Pancreas (tissue), 10 donors: ENCODE measurements around the gene SLC44A1. TPM values are rescaled to one million over a fixed set of nuclear protein-coding genes. Genes with fewer than 3 reads are reported as not detected.
A peak's percentile ranks its signal among the peaks of the same experiment; 100 is the strongest.

ENCODE experiments used
- ATAC-seq, 4 donors: fragments of 200-7000 bp; cut with Tn5 transposase; one replicate each; pipeline versions ENCODE4 v1.8.0 to v1.9.1; 2020; ENCODE audit warnings: mild to moderate bottlenecking in 4 of 4, moderate library complexity in 4 of 4
- DNase-seq, 6 donors: peaks; one replicate each; pipeline ENCODE4 v3.0.0-alpha.2; 2020
- FAIRE-seq: peaks from 2 replicates; lab custom pipeline; 2012; peaks lifted over from hg19 to GRCh38; lab: Jason Lieb, UNC
- H3K27ac ChIP-seq, 4 donors: fragments of 200-600 bp; sonication (generic); 1 replicate in 3 of 4; 2 replicates in 1 of 4; pipeline versions ENCODE4 v1.5.0 to v1.8.0; 2020
- H3K27me3 ChIP-seq, 4 donors: fragments of 200-600 bp; one replicate each; pipeline ENCODE4 v1.8.0; 2021
- H3K36me3 ChIP-seq, 3 donors: fragments of 200-600 bp; sonication (generic) in 1 of 3; one replicate each; pipeline versions ENCODE4 v1.5.0 to v1.8.0; 2020 to 2021
- H3K4me1 ChIP-seq, 3 donors: fragments of 200-600 bp; one replicate each; pipeline ENCODE4 v1.8.0; 2021
- H3K4me3 ChIP-seq, 4 donors: fragments of 200-600 bp; sonication (generic) in 2 of 4; one replicate each; pipeline versions ENCODE4 v1.5.0 to v1.8.0; 2020 to 2021
- H3K9me3 ChIP-seq, 4 donors: fragments of 200-600 bp; one replicate each; pipeline ENCODE4 v1.8.0; 2021
- WGBS, 2 donors: extraction: QIAGEN DNeasy Blood & Tissue Kit; methylation state at CpG; one replicate each; pipeline ENCODE4 v1.1.7; 2013; 5-methylcytosine and 5-hydroxymethylcytosine counted together
- intact Hi-C, 3 donors: fragments of 100-400 bp; cut with DNase I; formaldehyde crosslinking; loops; one replicate each; pipeline versions ENCODE4 v1.11.1 to v1.14.2; 2022
- polyA plus RNA-seq, 2 donors: library from polyadenylated mRNA; stranded (reverse); fragments of 200-250 nt; gene quantifications; one replicate each; pipeline ENCODE4 v1.2.3, GENCODE V29; 2013
- total RNA-seq, 6 donors: library from RNA; stranded (reverse); fragmentation: NEBNext Ultra II Directional in 4 of 6; extraction: Animal tissue kit (Norgen Biotek cat#: 25700) in 4 of 6; gene quantifications; one replicate each; pipeline versions ENCODE4 v1.2.1 to v1.2.4, GENCODE V29; 2021 to 2023
- TF ChIP-seq, protein P1 (sequence below), 4 donors: fragments of 200-600 bp; sonication (generic) in 3 of 4; IDR thresholded peaks; one replicate each; pipeline versions ENCODE4 v1.5.0 to v1.8.0; 2021; ENCODE audit warnings: antibody characterized with exemption in 4 of 4
- donor health status: healthy with polysubstance abuse.
- donor health status: DM: no; HTN: no; CAD: no; lungs with moderate emphysema.
- donor health status: DM: no; HTN: no; CAD: no.
- donor health status: control.
- donor health status: control.
- donor health status: Bipolar disorder and iron deficiency.
- donor health status: DM: yes; HTN: yes; CAD: no.
- donor health status: DM: no; HTN: no; CAD: no.
- donor health status: DM: no; HTN: no; CAD: no.
- donor health status: DM: yes; HTN: yes; CAD: no.

Gene SLC44A1
- total and polyA plus RNA-seq, 8 donors: 4.6 to 32.3 (median 19.3) TPM

DNA sequence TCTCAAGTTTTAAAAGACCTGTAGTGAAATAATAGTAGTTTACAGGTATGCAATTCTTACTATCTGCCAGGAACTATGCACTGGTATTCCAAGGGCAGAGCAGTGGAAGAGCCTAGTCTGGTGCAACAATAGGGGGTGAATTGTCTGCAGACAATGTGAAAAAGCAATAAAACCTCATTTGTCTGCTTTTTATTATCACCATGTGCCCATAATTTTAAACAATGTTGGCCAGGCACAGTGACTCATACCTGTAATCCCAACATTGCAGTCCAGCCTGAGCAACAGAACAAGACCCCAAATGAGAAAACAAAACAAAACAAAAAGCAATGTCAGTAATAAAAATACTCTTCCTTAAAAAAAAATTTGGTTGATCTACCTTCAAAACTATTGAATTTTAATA lies 12.2 kb upstream of the SLC44A1 start:
- FAIRE-seq: no peak
- no peak for ATAC-seq
- intact Hi-C loops: no loop called here
- no peaks in the 10 kb centered on the region for H3K9me3 ChIP-seq
- H3K4me1 ChIP-seq: no peaks in the 10 kb centered on the region
- H3K4me3 ChIP-seq: no peak overlapping the region
- H3K27me3 ChIP-seq: no peaks in the 10 kb centered on the region
- DNase-seq: no peak
- H3K36me3 ChIP-seq: no peaks in the 10 kb centered on the region
- TF ChIP-seq, protein P1, sequence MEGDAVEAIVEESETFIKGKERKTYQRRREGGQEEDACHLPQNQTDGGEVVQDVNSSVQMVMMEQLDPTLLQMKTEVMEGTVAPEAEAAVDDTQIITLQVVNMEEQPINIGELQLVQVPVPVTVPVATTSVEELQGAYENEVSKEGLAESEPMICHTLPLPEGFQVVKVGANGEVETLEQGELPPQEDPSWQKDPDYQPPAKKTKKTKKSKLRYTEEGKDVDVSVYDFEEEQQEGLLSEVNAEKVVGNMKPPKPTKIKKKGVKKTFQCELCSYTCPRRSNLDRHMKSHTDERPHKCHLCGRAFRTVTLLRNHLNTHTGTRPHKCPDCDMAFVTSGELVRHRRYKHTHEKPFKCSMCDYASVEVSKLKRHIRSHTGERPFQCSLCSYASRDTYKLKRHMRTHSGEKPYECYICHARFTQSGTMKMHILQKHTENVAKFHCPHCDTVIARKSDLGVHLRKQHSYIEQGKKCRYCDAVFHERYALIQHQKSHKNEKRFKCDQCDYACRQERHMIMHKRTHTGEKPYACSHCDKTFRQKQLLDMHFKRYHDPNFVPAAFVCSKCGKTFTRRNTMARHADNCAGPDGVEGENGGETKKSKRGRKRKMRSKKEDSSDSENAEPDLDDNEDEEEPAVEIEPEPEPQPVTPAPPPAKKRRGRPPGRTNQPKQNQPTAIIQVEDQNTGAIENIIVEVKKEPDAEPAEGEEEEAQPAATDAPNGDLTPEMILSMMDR (IDR thresholded peaks at IDR 0.05): no peak
- no peak overlapping the region for H3K27ac ChIP-seq

DNA sequence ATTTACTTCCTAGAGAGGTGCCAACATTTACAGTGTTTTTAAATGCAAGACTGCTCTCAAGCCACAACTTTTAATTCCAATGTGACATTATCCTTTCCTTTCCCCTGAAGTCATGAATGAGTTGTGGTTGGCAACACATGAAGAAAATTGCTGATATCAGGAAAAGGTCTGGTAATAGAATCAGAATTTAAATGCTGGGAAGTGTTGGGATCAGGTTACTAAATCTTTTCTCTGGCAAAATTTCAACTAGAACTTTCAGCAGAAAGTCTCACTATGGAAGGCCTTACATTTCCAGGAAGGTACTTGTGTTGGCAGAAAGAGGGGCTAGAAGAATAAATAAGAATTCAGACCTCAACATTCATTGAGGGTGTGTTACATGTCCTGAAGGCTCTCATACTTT lies 10.6 kb upstream of the SLC44A1 start:
- no peak for FAIRE-seq

DNA sequence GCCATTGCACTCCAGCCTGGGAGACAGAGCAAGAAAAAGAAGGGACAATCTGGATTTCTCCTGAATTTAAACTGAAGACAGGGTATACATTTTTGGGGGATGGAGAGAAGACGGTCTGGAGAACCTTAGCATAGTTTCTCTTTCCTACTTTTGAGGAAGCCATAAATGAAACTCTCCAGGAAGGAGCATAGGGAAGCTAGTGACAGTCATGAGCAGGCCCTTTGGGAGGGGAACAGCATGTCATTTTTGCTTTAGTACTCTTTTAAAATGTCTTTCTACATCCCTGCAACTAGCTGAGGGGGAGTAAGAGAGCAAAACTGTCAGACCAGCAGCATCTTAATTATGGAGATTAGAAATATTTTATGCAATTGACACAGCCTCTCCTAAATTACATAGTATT lies 8.2 kb upstream of the SLC44A1 start:
- intact Hi-C loops: no loop called here
- no peaks in the 10 kb centered on the region for H3K36me3 ChIP-seq
- H3K9me3 ChIP-seq: no peaks in the 10 kb centered on the region
- no peaks in the 10 kb centered on the region for H3K27me3 ChIP-seq
- no peak overlapping the region for H3K27ac ChIP-seq
- no peak for FAIRE-seq
- no peak for DNase-seq
- no peaks in the 10 kb centered on the region for H3K4me1 ChIP-seq
- TF ChIP-seq, protein P1 (IDR thresholded peaks at IDR 0.05): no peak
- H3K4me3 ChIP-seq: no peak overlapping the region
- ATAC-seq: no peak
- WGBS, 2 donors: 98 to 100% methylated on average over 1 of the region's 1 CpG

More for the DNA sequence above, 10.6 kb upstream of the SLC44A1 start:
- H3K4me3 ChIP-seq: no peak overlapping the region
- intact Hi-C loops: no loop called here
- no peaks in the 10 kb centered on the region for H3K36me3 ChIP-seq
- H3K4me1 ChIP-seq: no peaks in the 10 kb centered on the region
- no peaks in the 10 kb centered on the region for H3K27me3 ChIP-seq
- no peaks in the 10 kb centered on the region for H3K9me3 ChIP-seq
- DNase-seq (no peak), ATAC-seq (no peak)
- TF ChIP-seq, protein P1 (IDR thresholded peaks at IDR 0.05): no peak
- H3K27ac ChIP-seq: no peak overlapping the region

DNA sequence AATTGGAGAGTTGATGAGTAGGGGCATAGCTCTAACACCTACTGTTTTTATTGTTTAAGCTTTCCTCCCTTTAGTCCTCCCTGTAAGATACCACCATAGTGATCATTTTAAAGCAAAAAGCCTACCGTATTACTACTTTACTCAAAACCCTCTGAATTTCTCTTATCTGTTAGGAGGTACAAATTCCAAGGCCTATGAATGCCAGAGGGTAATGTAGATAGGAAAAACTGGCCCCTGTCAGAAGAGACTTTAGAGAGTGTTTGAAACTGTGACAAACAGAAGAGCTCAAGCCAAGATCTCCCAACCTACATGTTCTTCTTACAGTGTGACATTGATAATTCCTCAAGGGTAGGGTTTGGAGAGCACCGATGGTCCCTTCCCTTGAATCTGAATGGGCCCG lies 7.2 kb upstream of the SLC44A1 start:
- FAIRE-seq: no peak
- no peak for ATAC-seq
- no peak overlapping the region for H3K27ac ChIP-seq
- no peaks in the 10 kb centered on the region for H3K9me3 ChIP-seq
- H3K4me3 ChIP-seq: no peak overlapping the region
- no peak for DNase-seq
- TF ChIP-seq, protein P1 (IDR thresholded peaks at IDR 0.05): no peak
- H3K27me3 ChIP-seq: no peaks in the 10 kb centered on the region
- H3K36me3 ChIP-seq: no peaks in the 10 kb centered on the region
- WGBS, 2 donors: 76 to 83% methylated on average over 3 of the region's 3 CpGs
- intact Hi-C loops: no loop called here
- no peaks in the 10 kb centered on the region for H3K4me1 ChIP-seq

DNA sequence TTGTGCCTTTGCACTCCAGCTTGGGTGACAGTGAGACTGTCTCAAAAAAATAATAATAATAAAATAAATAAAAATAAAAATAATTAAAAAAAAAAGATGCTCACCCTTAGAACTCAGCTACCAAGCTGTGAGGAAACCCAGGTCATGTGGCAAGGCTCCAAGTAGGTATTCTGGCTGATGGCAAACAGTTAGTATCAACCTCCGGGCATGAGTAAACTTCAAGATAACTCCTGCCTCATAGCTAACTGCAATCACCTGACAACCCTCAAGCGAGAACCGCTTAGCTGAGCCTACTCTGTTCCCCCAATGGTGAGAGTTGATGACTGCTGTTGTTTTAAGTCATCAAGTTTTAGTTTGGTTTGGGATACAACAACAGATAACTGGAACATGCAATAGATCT lies 6.1 kb upstream of the SLC44A1 start:
- ATAC-seq (peak; percentile 27 to 73 (median 51)), FAIRE-seq (no peak), DNase-seq (peak in 3 of 6 donors; percentile 25 to 39 (median 31))
- H3K4me1 ChIP-seq: no peaks in the 10 kb centered on the region
- H3K9me3 ChIP-seq: no peaks in the 10 kb centered on the region
- intact Hi-C loops: no loop called here
- no peak overlapping the region for H3K27ac ChIP-seq
- H3K4me3 ChIP-seq: no peak overlapping the region
- no peaks in the 10 kb centered on the region for H3K36me3 ChIP-seq
- H3K27me3 ChIP-seq: no peaks in the 10 kb centered on the region
- 26 to 38% methylated on average over 3 of the region's 3 CpGs for WGBS, 2 donors
- TF ChIP-seq, protein P1 (IDR thresholded peaks at IDR 0.05): no peak
